Keratinocyte (primary cell): ENCODE data around the gene ARHGAP32.

Experiments used
- CTCF ChIP-seq, 3 experiments: IDR thresholded peaks in 1 of 3; conservative IDR thresholded peaks in 1 of 3; optimal IDR thresholded peaks in 1 of 3; 2 replicates in 2 of 3; 3 replicates in 1 of 3; pipeline versions ENCODE3 to v1.5.1; 2011; ENCODE audit warnings: low read length in 3 of 3, mild to moderate bottlenecking in 3 of 3, moderate library complexity in 2 of 3, control low read depth in 1 of 3, inconsistent platforms in 1 of 3; ENCODE audit not compliant: insufficient read depth in 2 of 3; ENCODE audit errors: extremely low read depth in 1 of 3
- EZH2 ChIP-seq: IDR thresholded peaks from one replicate; pipeline ENCODE4 v1.6.1; 2012; ENCODE audit warnings: inconsistent platforms, mild to moderate bottlenecking, low read length, moderate library complexity

GRCh38 chr11:129214710-129215295, 22.7 kb upstream of the ARHGAP32 start:
- no peak for TF ChIP-seq EZH2
- no peak for TF ChIP-seq CTCF (optimal IDR thresholded peaks at IDR 0.05 in 1 of 3, IDR thresholded peaks at IDR 0.05 in 1 of 3, conservative IDR thresholded peaks at IDR 0.05 in 1 of 3; ENCODE audit: extremely low read depth in 1 of 3, insufficient read depth in 2 of 3, low read length in 3 of 3)
